TTC549 (cell line): ENCODE data around the gene DYNLRB2.

ENCODE experiments used
- FAIRE-seq: peaks from 2 replicates; lab custom pipeline; 2012; peaks lifted over from hg19 to GRCh38; lab: Jason Lieb, UNC

Gene DYNLRB2

GRCh38 chr16:80554033-80554432, 13.2 kb downstream of the DYNLRB2 start:
- no peak for FAIRE-seq

- FAIRE-seq = no peak
These were observed 15.7 kb downstream of the DYNLRB2 start for GRCh38 chr16:80556481-80556880.

GRCh38 chr16:80557037-80557436, 16.2 kb downstream of the DYNLRB2 start:
- FAIRE-seq = no peak

- FAIRE-seq = no peak
These were observed 18.6 kb downstream of the DYNLRB2 start for GRCh38 chr16:80559369-80559768.

- FAIRE-seq = no peak
These were observed 22.3 kb downstream of the DYNLRB2 start for GRCh38 chr16:80563066-80563465.

- FAIRE-seq = no peak
These were observed 23.6 kb downstream of the DYNLRB2 start for GRCh38 chr16:80564394-80564793.

GRCh38 chr16:80569440-80570105, 28.8 kb downstream of the DYNLRB2 start:
- FAIRE-seq = no peak

- FAIRE-seq = no peak
These were observed 29.3 kb downstream of the DYNLRB2 start for GRCh38 chr16:80570106-80570478.

GRCh38 chr16:80573700-80574120, 32.9 kb downstream of the DYNLRB2 start:
- FAIRE-seq = no peak

GRCh38 chr16:80576343-80576912, 35.6 kb downstream of the DYNLRB2 start:
- FAIRE-seq = no peak

GRCh38 chr16:80577485-80578280, 36.9 kb downstream of the DYNLRB2 start:
- FAIRE-seq = no peak

GRCh38 chr16:80580109-80580832, 39.5 kb downstream of the DYNLRB2 start:
- no peak for FAIRE-seq

- FAIRE-seq = no peak
These were observed 42.7 kb downstream of the DYNLRB2 start for GRCh38 chr16:80583466-80583865.

- no peak for FAIRE-seq
These were observed 45.0 kb downstream of the DYNLRB2 start for GRCh38 chr16:80585764-80586163.

GRCh38 chr16:80586476-80586875, 45.7 kb downstream of the DYNLRB2 start:
- FAIRE-seq = no peak

GRCh38 chr16:80587071-80587470, 46.3 kb downstream of the DYNLRB2 start:
- FAIRE-seq = no peak

GRCh38 chr16:80591071-80591915, 50.5 kb downstream of the DYNLRB2 start:
- no peak for FAIRE-seq

GRCh38 chr16:80592273-80592672, 51.5 kb downstream of the DYNLRB2 start:
- no peak for FAIRE-seq

GRCh38 chr16:80594756-80595155, 54.0 kb downstream of the DYNLRB2 start:
- no peak for FAIRE-seq

GRCh38 chr16:80596507-80597207, 55.9 kb downstream of the DYNLRB2 start:
- no peak for FAIRE-seq

- FAIRE-seq = no peak
These were observed 58.7 kb downstream of the DYNLRB2 start for GRCh38 chr16:80599466-80599865.
